NCI-H1694 (cell line): ENCODE results near the gene GPSM1.

Source experiments
- DNase-seq: peaks from one replicate; lab custom pipeline; 2025; lab: John Stamatoyannopoulos, UW

GPSM1 gene

DNA sequence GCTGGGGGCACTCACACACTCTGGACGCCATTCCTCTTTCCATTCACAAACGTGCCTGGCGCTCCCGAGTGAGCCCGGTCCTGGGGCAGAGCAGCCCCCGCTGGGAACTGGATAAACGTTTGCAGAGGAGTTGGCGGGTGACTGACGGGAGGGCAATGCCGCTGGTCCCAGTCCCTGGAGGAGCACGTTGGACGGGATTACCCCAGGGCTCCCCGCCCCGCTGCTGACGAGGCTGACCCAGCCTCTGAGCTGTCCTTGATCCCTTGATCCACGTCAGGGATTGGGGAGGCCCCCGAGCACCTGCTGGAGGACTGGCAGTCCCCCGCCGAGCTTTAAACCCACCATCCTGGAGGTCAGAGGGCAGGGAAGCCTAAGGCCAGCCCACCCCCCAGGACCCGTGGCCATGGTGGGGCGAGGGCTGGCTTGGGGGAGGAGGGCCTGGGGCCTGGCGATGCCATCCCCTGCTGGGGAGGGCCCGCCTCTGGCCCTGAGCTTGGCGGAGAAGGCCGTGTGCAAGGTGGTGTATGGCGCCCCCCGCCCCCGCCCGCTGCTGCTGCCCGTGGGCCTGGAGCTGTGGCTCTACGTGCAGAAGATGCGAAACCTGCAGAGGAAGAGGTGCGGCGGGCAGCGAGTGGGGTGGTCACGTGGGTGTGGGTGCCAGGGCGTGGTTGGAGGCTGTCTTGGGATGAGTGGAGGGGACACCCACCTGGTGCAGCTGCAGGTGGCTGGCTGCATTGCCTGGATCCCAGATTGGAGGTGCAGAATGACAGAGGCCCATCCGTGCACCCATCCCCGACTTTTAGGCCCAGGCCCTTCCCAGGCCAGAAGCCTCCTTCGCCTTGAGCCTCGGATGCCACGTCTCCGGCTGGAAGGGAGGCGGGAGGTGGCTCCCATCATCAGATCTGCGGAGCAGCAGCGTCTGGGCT lies 4.5 kb downstream of the GPSM1 start:
- DNase-seq: no peak

DNA sequence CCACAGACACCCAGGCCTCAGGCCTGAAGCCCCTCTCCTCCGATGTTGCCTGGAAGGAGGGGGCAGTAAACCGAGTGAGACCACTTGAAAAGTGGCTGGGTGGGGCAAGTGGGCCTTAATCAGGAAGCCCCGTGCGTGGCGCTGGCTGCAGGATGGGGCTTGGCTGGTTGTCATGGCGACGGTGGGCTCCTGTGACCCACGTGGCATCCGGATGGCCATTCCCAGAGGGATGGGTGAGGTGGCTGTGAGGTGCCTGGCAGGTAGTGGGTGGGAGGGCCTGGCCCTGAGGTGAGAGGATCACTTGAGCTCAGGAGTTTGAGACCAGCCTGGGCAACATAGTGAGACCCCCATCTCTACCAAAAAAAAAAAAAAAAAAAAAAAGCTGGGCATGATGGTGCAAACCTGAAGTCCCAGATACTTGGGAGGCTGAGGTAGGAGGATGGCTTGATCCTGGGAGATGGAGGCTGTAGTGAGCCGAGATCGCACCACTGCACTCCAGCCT lies 5.2 kb downstream of the GPSM1 start:
- no peak for DNase-seq

DNA sequence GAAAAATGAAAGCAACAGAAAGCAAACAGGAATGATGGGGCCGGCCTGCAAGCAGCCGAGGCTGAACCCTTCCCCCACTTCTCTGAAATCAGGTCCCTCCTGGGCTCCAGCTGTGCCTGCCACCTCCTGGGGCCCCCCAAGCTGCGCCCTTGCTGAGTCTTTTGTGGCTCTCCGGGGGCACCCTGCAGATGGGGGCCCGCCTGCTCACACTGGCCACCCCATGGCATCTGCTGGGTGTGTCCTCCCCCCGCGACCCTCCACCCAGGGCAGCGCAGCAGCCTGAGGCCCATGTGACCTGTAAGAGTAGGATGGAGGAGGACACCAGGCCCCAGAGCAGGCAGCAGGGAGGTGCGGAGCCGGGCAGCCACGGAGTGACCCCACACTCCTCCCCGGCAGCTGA lies 5.7 kb downstream of the GPSM1 start:
- DNase-seq: no peak

- no peak for DNase-seq
Measured at GRCh38 chr9:136333486-136333885, 6.1 kb downstream of the GPSM1 start.

DNA sequence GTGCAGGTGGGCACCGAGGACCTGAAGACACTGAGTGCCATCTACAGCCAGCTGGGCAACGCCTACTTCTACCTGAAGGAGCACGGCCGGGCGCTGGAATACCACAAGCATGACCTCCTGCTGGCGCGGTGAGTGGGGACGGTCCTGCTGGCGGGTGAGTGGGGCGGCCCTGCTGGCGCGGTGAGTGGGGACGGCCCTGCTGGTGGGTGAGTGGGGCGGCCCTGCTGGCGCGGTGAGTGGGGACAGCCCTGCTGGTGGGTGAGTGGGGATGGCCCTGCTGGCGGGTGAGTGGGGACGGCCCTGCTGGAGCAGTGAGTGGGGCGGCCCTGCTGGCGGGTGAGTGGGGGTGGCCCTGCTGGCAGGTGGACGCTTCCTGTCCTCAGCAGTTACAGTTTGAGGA lies 7.2 kb downstream of the GPSM1 start:
- DNase-seq: no peak

- no peak for DNase-seq
Measured at GRCh38 chr9:136335296-136336155, 8.2 kb downstream of the GPSM1 start.

GRCh38 chr9:136336156-136336870 lies 9.0 kb downstream of the GPSM1 start:
- no peak for DNase-seq

DNA sequence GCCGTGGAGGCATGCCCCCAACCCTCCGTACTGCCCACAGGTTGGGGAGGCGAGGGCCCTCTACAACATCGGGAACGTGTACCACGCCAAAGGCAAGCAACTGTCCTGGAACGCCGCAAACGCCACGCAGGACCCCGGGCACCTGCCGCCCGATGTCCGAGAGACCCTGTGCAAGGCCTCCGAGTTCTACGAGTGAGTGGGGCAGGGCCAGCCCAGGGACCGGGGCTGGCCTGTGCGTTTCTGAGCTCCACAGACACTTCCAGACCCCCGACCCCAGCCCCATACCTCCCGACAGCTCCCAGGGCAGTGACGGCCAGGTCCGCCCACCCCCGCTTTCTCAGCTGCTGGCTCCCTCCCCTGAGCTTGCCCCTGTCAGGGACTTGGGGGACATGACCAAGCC lies 9.5 kb downstream of the GPSM1 start:
- DNase-seq: no peak

- DNase-seq: no peak
Measured at GRCh38 chr9:136337416-136338395, 10.4 kb downstream of the GPSM1 start.

GRCh38 chr9:136338511-136338910 lies 11.2 kb downstream of the GPSM1 start:
- DNase-seq: no peak

GRCh38 chr9:136339173-136339957 lies 12.0 kb downstream of the GPSM1 start:
- DNase-seq: no peak

- no peak for DNase-seq
Measured at GRCh38 chr9:136339958-136340310, 12.6 kb downstream of the GPSM1 start.

DNA sequence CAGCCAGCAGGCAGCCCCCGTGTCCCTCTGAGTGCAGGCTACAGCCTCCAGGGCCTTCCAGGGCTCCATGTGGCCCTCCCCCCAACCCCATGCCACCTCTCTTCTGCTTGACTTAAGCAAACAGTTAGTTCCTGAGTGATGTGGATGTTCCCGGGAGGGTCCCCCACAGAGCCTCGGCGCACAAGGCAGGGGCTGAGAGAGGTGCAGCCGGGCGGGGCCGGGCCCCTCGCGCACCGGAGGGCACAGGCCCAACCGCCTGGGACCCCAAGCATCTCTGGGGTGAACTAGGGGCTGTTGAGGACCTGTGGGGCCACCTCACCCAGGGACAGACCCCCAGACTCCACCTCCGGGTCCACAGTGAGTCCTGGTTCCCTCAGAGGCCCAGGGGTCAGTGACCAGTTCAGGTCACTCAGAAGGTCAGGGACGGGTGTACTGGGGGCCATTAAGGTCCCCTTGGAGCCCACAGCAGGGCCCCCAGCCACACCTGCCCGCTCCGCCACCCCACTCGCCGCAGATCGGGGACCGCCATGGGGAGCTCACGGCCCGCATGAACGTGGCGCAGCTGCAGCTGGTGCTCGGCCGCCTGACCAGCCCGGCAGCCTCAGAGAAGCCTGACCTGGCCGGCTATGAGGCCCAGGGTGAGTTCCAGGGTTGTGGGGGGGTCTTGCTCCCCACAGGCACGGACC lies 13.2 kb downstream of the GPSM1 start:
- no peak for DNase-seq

GRCh38 chr9:136341042-136341655 lies 13.8 kb downstream of the GPSM1 start:
- no peak for DNase-seq

- no peak for DNase-seq
Measured at GRCh38 chr9:136341769-136342168, 14.4 kb downstream of the GPSM1 start.

DNA sequence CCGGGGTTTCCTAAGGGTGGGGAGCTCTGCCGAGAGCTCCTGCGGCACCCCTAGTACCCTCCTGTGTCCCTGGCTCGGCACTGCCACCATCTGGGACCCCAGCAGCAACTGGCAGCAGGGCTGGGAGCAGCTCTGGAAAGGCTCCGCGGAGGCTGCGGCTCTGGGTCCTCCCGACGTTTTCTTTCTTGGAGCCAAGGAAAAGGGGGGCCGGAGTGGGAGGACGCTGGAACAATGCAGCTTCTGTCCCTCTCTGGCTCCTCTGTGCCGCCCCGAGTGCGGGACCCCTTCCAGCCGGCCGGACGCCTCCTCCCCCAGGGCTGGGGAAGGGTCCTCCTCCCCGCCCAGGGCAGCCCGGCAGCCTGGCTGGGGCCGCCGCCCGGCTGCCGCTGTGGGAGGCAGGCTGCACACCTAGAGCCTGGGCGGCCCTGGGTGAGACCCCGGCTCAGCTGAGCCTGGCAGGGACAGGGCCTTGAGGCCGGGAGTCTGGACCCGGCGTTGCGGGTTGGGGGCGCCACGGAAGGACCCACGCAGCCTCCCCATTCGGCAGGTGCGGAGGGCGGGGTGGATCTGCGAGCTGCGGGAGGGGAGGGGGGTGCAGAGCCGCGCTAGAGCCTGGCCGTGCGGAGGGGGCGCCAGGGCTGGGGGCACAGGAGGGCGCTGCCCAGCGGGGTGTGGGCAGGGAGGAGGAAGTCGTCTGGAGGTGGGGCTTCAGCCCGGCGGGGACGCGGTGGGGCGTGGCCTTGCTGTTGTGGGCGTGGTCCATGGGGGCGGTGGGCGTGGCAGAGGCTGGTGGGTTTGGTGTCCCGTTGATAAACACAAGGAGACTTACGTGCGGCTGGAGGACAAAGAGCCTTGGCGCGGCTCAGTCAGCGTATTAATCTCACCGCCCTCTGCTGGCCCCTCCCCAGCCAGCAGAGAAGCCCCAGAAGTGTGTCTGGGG lies 15.1 kb downstream of the GPSM1 start:
- no peak for DNase-seq

DNA sequence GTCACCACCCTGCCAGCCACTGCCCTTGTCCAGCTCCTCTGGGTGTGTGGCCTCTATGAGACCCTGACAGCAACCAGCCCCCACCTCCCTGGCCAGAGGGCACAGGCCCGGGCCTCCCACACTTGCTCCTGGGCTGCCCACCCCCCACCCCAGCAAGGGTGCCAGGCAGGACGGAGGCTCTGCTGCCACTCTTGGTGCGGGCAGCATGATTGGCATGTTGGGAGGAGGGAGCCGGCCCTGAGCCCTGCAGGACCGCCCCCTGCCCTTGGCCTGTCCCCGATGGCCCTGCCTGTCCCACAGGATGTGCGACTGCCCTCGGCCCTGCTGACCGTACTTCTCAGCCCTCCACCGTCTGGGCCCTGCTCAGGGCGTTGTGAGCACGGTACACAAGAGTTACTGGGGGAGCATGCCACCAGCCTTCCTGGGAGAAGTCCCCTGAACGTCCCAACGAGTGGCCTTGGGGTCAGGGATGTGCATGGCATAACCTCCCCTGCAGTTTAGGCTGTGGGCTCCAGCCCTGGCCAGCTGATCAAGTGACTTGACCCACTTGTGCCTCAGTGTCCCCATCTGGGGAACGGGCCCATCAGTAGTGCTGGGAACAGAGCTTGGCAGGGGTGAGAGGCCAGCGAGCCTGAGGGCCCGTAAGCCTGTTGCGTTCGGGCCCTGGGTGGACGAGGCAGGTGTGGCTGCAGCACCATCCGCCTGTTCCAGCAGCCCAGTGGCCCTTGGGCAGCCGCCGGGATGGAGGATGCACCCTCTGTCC lies 16.0 kb downstream of the GPSM1 start:
- DNase-seq: no peak
